ENCODE data around the gene ARPC5L. TPM values are rescaled to one million over a fixed set of nuclear protein-coding genes. Genes with fewer than 3 reads are reported as not detected.

Gene ARPC5L
- total RNA-seq, 1 donor from 2014 or later: 28.5 TPM

DNA sequence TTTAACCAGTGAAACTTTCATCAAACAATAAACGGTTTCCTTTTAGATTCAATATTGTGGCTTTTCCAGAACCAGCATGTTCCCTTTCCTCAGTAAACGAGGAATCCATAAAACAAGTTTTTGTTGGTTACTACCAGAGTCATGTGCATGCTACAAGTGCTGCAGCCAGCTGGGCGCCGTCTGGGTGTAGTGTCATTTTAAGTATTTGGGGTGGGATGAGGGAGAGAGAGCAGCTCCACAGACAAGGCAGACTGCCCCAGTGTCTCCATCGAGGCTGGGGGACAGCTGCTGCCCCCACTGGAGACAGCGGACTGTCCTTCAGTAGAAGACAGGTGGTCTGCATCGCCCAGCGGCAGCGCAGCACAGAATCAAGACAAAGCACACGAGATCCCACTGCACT lies 17.3 kb downstream of the ARPC5L start:
- H3K9me3 Mint-ChIP-seq: no peaks in the 10 kb centered on the region
- H3K4me1 Mint-ChIP-seq: no peaks in the 10 kb centered on the region
- DNase-seq (ENCODE audit: low spot score in 2 of 2, unreplicated experiment in 2 of 2): no peak
- peaks cover 18% of the 10 kb centered on the region for H3K36me3 Mint-ChIP-seq
- no peak overlapping the region for H3K4me3 Mint-ChIP-seq
- H3K27me3 Mint-ChIP-seq (ENCODE audit: low read depth): no peaks in the 10 kb centered on the region
- TF ChIP-seq, protein P1, sequence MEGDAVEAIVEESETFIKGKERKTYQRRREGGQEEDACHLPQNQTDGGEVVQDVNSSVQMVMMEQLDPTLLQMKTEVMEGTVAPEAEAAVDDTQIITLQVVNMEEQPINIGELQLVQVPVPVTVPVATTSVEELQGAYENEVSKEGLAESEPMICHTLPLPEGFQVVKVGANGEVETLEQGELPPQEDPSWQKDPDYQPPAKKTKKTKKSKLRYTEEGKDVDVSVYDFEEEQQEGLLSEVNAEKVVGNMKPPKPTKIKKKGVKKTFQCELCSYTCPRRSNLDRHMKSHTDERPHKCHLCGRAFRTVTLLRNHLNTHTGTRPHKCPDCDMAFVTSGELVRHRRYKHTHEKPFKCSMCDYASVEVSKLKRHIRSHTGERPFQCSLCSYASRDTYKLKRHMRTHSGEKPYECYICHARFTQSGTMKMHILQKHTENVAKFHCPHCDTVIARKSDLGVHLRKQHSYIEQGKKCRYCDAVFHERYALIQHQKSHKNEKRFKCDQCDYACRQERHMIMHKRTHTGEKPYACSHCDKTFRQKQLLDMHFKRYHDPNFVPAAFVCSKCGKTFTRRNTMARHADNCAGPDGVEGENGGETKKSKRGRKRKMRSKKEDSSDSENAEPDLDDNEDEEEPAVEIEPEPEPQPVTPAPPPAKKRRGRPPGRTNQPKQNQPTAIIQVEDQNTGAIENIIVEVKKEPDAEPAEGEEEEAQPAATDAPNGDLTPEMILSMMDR (IDR thresholded peaks at IDR 0.05; ENCODE audit: unreplicated experiment): no peak
- H3K27ac Mint-ChIP-seq: no peak overlapping the region

DNA sequence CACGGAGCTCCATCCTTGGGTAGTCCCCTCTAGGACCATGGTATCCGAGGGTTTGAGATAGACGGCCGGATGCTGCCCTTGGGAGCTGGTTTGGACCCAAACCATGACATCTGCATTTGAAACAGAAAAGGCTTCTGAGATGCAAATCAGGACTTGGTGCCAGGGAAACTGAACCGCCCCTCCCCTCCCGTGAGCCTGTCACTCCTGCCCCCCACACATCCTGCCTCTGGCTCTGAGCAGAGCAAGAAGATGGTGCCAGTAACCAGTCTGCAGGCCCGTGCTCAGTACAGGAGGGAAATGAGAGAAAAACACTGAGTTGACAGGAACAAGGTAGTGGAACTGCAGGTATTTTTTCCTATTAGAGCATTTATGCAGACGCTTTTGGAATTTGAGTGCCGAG lies 18.6 kb downstream of the ARPC5L start:
- Mint-ChIP-seq H3K4me3 (no peak overlapping the region), H3K36me3 (peaks cover 25% of the 10 kb centered on the region), H3K4me1 (no peaks in the 10 kb centered on the region), H3K9me3 (no peaks in the 10 kb centered on the region), H3K27ac (no peak overlapping the region), H3K27me3 (ENCODE audit: low read depth) (no peaks in the 10 kb centered on the region)
- DNase-seq (ENCODE audit: low spot score in 2 of 2, unreplicated experiment in 2 of 2): no peak
- TF ChIP-seq, protein P1 (IDR thresholded peaks at IDR 0.05; ENCODE audit: unreplicated experiment): no peak

DNA sequence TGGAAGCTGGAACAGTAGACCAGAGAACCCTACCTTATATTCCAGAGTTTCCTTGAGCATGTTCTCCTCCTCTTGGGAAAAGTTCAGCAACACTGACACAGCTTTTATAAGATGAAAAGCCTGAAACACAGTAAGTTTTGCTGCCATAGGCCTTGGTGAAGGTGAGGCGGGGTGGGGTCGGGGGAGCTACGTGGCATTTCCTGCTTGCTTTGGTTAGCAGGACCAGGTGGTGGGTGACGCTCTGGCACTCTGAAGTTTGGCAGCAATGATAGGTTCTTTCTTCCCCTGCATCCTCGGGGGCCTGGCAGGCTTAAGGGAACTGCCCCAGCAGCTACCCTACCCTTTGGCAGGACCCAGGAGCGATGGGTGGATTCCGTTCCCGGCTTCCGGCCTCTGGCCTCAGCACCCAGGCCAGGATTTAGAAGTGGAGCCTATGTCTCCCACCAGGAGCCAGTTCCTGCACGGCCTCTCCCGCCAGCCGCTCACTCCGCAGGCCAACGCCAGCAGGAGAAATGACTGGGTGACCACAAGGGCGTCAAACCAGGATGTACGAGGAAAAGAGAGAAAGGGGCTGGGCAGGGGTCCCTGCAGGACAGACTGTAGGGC lies 19.3 kb downstream of the ARPC5L start:
- no peak for DNase-seq (ENCODE audit: low spot score in 2 of 2, unreplicated experiment in 2 of 2)
- peaks cover 28% of the 10 kb centered on the region for H3K36me3 Mint-ChIP-seq
- no peaks in the 10 kb centered on the region for H3K9me3 Mint-ChIP-seq
- TF ChIP-seq, protein P1 (IDR thresholded peaks at IDR 0.05; ENCODE audit: unreplicated experiment): no peak
- H3K27me3 Mint-ChIP-seq (ENCODE audit: low read depth): no peaks in the 10 kb centered on the region
- H3K4me3 Mint-ChIP-seq: no peak overlapping the region
- no peaks in the 10 kb centered on the region for H3K4me1 Mint-ChIP-seq
- H3K27ac Mint-ChIP-seq: no peak overlapping the region

DNA sequence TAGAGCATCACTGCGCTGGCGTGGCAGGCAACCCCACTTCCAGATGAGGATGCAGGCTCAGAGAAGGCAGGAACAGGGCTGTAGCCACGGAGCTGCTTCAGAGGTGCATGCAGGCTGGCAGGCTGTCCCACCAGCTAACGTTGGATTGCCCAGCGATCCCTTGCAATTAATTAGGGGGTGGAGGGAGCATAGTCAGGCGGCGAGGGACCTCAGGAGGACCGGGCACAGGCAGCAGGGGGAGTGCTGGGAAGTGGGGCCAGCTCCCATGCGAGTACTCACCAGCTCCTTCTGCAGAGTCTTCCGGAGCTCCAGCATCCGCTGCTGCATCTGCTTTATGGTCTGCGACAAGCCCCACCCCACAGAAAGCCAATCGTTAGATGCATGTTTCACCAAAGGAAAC lies 20.3 kb downstream of the ARPC5L start:
- Mint-ChIP-seq H3K4me1 (no peaks in the 10 kb centered on the region), H3K4me3 (no peak overlapping the region), H3K27me3 (ENCODE audit: low read depth) (no peaks in the 10 kb centered on the region), H3K36me3 (peaks cover 26% of the 10 kb centered on the region), H3K9me3 (no peaks in the 10 kb centered on the region), H3K27ac (no peak overlapping the region)
- no peak for DNase-seq (ENCODE audit: low spot score in 2 of 2, unreplicated experiment in 2 of 2)
- TF ChIP-seq, protein P1 (IDR thresholded peaks at IDR 0.05; ENCODE audit: unreplicated experiment): no peak

DNA sequence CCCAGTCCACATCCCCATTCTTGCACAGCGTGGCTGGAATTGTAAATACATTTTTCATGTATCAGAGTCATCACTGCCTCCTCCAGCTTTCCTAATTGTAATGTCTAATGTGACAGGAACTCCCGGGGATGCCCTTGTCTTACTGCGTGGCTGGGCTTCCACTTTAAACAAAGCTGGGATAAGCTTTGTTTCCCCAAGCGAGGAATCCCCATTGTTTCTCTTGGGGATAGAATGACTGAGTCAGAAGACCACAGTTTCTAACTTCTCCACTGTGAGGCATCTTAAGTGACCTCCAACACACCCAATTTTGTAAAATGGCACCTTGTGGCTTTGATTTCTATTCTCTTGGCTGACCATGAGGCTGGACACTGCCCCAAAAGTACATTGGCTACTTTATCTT lies 22.4 kb downstream of the ARPC5L start:
- TF ChIP-seq, protein P1 (IDR thresholded peaks at IDR 0.05; ENCODE audit: unreplicated experiment): no peak
- Mint-ChIP-seq H3K27ac (no peak overlapping the region), H3K4me3 (no peak overlapping the region), H3K9me3 (no peaks in the 10 kb centered on the region), H3K36me3 (peaks cover 29% of the 10 kb centered on the region), H3K27me3 (ENCODE audit: low read depth) (no peaks in the 10 kb centered on the region), H3K4me1 (no peaks in the 10 kb centered on the region)
- no peak for DNase-seq (ENCODE audit: low spot score in 2 of 2, unreplicated experiment in 2 of 2)

DNA sequence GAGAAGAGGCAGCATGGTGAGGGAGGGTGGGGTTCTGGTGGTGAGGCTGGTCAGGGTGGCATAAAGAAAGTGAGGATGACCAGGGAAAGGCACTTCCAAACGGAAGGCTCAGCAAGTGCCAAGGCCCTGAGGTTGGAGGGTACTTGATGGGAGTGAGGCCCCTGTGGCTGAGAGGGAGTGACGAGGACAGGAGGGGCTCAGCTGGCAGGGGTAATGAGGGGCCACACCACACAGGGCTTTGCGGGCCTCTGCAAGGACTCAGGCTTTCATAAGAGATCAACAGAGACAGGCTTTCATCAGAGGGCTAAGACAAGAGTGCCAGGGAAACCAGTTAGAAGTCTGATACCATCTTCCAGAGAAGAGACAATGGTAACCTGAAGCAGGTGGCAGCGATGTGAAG lies 23.6 kb downstream of the ARPC5L start:
- no peak for DNase-seq (ENCODE audit: low spot score in 2 of 2, unreplicated experiment in 2 of 2)
- H3K27me3 Mint-ChIP-seq (ENCODE audit: low read depth): no peaks in the 10 kb centered on the region
- no peak overlapping the region for H3K27ac Mint-ChIP-seq
- no peaks in the 10 kb centered on the region for H3K9me3 Mint-ChIP-seq
- peaks cover 36% of the 10 kb centered on the region for H3K36me3 Mint-ChIP-seq
- H3K4me3 Mint-ChIP-seq: no peak overlapping the region
- no peaks in the 10 kb centered on the region for H3K4me1 Mint-ChIP-seq
- TF ChIP-seq, protein P1 (IDR thresholded peaks at IDR 0.05; ENCODE audit: unreplicated experiment): no peak

All from mesothelial cell of epicardium (in vitro differentiated cells).